ENCODE data around the gene EML3. TPM values are rescaled to one million over a fixed set of nuclear protein-coding genes. Genes with fewer than 3 reads are reported as not detected.
A peak's percentile ranks its signal among the peaks of the same experiment; 100 is the strongest.
"Not testable (repeated sequence)": the region's sequence is repeated elsewhere in the genome, so short reads cannot be mapped to it uniquely, and the experiment has no call there.

EML3 gene
- 12.9 TPM for total RNA-seq
- 47.7 TPM for polyA plus RNA-seq

DNA sequence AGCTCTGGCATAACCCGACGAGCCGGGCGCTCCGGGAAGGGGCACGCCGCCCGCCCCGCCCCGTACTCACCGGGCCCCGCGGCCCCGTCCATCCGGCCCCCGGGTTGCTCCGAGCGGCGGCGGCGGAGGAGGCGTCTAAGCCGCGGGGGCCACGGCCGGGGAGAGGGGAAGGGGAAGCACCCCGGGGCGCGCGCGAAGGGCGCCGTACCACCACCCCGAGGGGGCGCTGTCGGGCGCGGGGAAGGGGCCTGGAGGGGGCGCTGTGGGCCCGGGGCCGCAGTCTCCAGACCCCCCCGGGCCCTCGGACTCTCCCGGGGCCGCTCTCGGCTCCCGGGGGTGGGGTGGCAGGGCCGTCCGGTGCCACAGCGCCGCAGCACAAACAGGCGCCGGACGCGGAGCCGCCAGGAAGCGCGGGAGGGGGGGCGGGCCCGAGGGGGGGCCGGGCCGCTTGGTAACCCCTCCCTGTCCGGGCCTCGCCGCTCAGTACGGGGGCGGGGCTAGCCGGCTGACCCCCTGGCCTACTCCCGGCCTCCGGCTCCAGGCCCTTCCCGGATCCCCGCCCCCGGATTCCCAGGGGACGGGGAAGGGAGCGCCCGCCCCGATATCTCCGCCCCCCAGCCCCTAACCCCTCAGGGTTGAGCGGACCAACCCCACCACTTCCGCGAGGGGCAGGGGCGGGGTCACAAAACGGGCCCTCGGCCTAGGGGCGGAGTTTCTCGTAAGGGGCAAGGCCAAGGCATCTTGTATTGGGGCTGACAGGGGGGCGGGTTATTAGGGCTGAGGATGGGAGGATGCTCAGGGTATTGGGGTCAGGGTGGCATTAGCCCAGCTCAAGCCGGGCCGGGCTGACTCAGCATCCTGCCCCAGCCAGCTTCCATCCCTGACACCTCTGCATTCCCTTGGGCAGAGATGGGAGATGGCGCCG, at the start of gene EML3, which contains the start of gene ROM1:
TSS of gene EML3 (minus strand) at position 410 of the 925 bp plus-strand sequence. CDS start at position 92, 318 bp downstream.
TSS of gene ROM1 (plus strand) at position 892 of the 925 bp plus-strand sequence. CDS start at position 917, 25 bp downstream.
- no peaks in the 10 kb centered on the region for H3K36me3 ChIP-seq (ENCODE audit: insufficient read depth)
- H3K27ac ChIP-seq (ENCODE audit: low read depth): peak within 1 kb of the TSS; percentile 91
- WGBS: 3% methylated on average over 88 of the region's 91 CpGs
- peak within 1 kb of the TSS; percentile 69 for H3K4me3 ChIP-seq (ENCODE audit: low read depth, low read length)
- DNase-seq (ENCODE audit: extremely low spot score): no peak
- H3K4me1 ChIP-seq (ENCODE audit: insufficient read depth): no peaks in the 10 kb centered on the region

GRCh38 chr11:62656796-62657429, 44.3 kb upstream of the EML3 start:
- Histone ChIP-seq H3K36me3 (ENCODE audit: insufficient read depth) (no peaks in the 10 kb centered on the region), H3K27ac (ENCODE audit: low read depth) (no peak overlapping the region), H3K4me3 (ENCODE audit: low read depth, low read length) (no peak overlapping the region), H3K4me1 (ENCODE audit: insufficient read depth) (no peaks in the 10 kb centered on the region)
- WGBS: 48% methylated on average over 5 of the region's 5 CpGs
- no peak for DNase-seq (ENCODE audit: extremely low spot score)

DNA sequence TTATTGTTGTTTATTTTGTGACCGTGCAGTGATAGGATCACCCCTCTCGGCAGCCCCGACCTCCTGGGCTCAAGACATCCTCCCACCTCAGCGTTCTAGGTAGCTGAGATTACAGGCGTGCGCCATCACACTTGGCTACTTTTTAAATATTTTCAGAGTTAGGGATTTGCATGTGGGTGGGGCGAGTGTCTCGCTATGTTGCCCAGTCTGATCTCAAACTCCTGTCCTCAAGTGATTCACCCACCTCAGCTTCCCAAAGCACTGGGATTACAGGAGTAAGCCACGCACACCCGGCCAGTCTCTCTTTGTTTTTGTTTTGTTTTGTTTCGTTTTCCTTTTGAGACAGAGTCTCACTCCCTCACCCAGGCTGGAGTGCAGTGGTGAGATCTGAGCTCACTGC, 41.7 kb upstream of the EML3 start:
- no peak overlapping the region for H3K4me3 ChIP-seq (ENCODE audit: low read depth, low read length)
- H3K27ac ChIP-seq (ENCODE audit: low read depth): no peak overlapping the region
- H3K4me1 ChIP-seq (ENCODE audit: insufficient read depth): no peaks in the 10 kb centered on the region
- DNase-seq (ENCODE audit: extremely low spot score): no peak
- WGBS: 87% methylated on average over 11 of the region's 11 CpGs
- no peaks in the 10 kb centered on the region for H3K36me3 ChIP-seq (ENCODE audit: insufficient read depth)

- no peak for DNase-seq (ENCODE audit: extremely low spot score)
- Histone ChIP-seq H3K27ac (ENCODE audit: low read depth) (peak overlapping the region; percentile 95), H3K36me3 (ENCODE audit: insufficient read depth) (no peaks in the 10 kb centered on the region), H3K4me1 (ENCODE audit: insufficient read depth) (no peaks in the 10 kb centered on the region), H3K4me3 (ENCODE audit: low read depth, low read length) (peak overlapping the region; percentile 76)
- WGBS: 35% methylated on average over 16 of the region's 16 CpGs
Measured at GRCh38 chr11:62652161-62653006, 39.8 kb upstream of the EML3 start.

GRCh38 chr11:62650283-62650682, 37.7 kb upstream of the EML3 start:
- WGBS: 96% methylated on average over 12 of the region's 12 CpGs
- not testable (repeated sequence) for H3K4me1 ChIP-seq (ENCODE audit: insufficient read depth); H3K27ac ChIP-seq (ENCODE audit: low read depth); H3K4me3 ChIP-seq (ENCODE audit: low read depth, low read length); DNase-seq (ENCODE audit: extremely low spot score); H3K36me3 ChIP-seq (ENCODE audit: insufficient read depth)

GRCh38 chr11:62649486-62649885, 36.9 kb upstream of the EML3 start:
- Histone ChIP-seq H3K4me1 (ENCODE audit: insufficient read depth) (peaks cover 3% of the 10 kb centered on the region), H3K4me3 (ENCODE audit: low read depth, low read length) (no peak overlapping the region), H3K27ac (ENCODE audit: low read depth) (no peak overlapping the region), H3K36me3 (ENCODE audit: insufficient read depth) (no peaks in the 10 kb centered on the region)
- DNase-seq (ENCODE audit: extremely low spot score): no peak
- 93% methylated on average over 11 of the region's 11 CpGs for WGBS

- no peak overlapping the region for H3K27ac ChIP-seq (ENCODE audit: low read depth)
- no peaks in the 10 kb centered on the region for H3K36me3 ChIP-seq (ENCODE audit: insufficient read depth)
- no peak overlapping the region for H3K4me3 ChIP-seq (ENCODE audit: low read depth, low read length)
- no peak for DNase-seq (ENCODE audit: extremely low spot score)
- WGBS: 87% methylated on average over 11 of the region's 11 CpGs
- peaks cover 3% of the 10 kb centered on the region for H3K4me1 ChIP-seq (ENCODE audit: insufficient read depth)
Measured at GRCh38 chr11:62648967-62649364, 36.4 kb upstream of the EML3 start.

DNA sequence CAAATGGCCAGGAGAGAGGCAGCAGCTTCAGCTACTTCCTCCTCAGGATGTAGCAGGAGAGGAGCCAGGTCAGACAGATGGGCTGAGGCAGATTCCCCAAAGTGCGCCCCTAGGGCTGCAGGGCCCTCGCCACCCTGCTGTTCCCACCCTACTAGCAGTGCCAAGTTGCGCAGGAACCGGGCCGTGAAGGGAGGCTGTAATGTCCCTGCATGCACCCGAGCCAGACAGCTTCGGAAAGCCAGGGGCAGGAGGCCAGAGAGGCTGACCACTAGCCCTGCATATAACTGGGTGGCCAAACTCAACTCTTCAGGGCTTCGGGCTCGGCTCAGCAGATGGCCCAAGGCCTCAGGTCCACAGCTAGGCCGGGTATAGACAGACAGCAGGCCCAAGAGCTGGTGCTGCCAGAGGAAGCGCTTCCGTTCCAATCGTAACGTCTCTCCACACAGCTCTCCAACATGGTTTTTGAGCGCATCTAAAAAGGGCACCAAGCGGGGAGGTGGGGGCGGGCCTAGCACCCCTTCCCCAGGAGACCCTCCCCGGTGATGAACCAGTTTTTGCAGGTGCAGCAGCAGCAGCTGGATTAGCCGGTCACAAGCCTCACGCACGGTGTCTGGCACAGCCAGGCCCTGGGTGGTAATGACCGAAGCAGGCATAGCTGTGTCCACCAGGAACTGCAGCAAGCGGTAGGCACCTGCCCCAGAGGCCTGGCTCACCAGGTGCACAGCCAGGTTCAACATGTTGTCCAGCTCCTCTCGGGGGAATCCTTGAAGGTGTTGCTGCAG, 35.8 kb upstream of the EML3 start:
- Histone ChIP-seq H3K4me3 (ENCODE audit: low read depth, low read length) (no peak overlapping the region), H3K27ac (ENCODE audit: low read depth) (no peak overlapping the region), H3K36me3 (ENCODE audit: insufficient read depth) (no peaks in the 10 kb centered on the region), H3K4me1 (ENCODE audit: insufficient read depth) (peaks cover 3% of the 10 kb centered on the region)
- 91% methylated on average over 24 of the region's 24 CpGs for WGBS
- DNase-seq (ENCODE audit: extremely low spot score): no peak

DNA sequence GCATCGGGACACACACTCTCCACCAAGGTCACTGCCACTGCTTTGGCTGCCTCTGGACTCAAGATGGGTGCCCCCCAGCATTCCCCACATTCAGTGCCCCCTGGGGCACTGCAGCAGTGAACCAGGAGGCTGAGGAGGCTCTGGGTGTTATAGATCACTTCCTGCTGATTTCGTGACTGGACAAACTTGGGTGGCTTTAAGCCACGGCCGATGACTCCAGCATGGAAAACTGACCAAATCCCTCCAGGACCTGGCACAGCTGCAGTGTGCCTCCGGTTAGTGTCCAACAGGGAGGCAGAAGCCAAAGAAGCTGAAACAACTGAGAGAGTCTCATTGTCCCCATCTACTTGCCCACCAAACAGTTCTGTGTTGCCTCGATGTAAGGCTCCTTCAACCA, 35.0 kb upstream of the EML3 start:
- 85% methylated on average over 6 of the region's 6 CpGs for WGBS
- DNase-seq (ENCODE audit: extremely low spot score): no peak
- H3K27ac ChIP-seq (ENCODE audit: low read depth): no peak overlapping the region
- no peaks in the 10 kb centered on the region for H3K36me3 ChIP-seq (ENCODE audit: insufficient read depth)
- peaks cover 3% of the 10 kb centered on the region for H3K4me1 ChIP-seq (ENCODE audit: insufficient read depth)
- no peak overlapping the region for H3K4me3 ChIP-seq (ENCODE audit: low read depth, low read length)

- no peak for DNase-seq (ENCODE audit: extremely low spot score)
- Histone ChIP-seq H3K4me3 (ENCODE audit: low read depth, low read length) (no peak overlapping the region), H3K4me1 (ENCODE audit: insufficient read depth) (peaks cover 3% of the 10 kb centered on the region), H3K36me3 (ENCODE audit: insufficient read depth) (no peaks in the 10 kb centered on the region), H3K27ac (ENCODE audit: low read depth) (no peak overlapping the region)
- WGBS: 61% methylated on average over 32 of the region's 32 CpGs
Measured at GRCh38 chr11:62646825-62647608, 34.4 kb upstream of the EML3 start.

- peak; percentile 98 for DNase-seq (ENCODE audit: extremely low spot score)
- Histone ChIP-seq H3K27ac (ENCODE audit: low read depth) (peak within 1 kb of the TSS; percentile 93), H3K4me3 (ENCODE audit: low read depth, low read length) (peak within 1 kb of the TSS; percentile 93), H3K4me1 (ENCODE audit: insufficient read depth) (peaks cover 3% of the 10 kb centered on the region), H3K36me3 (ENCODE audit: insufficient read depth) (no peaks in the 10 kb centered on the region)
- WGBS: under 1% methylated on average over 73 of the region's 73 CpGs
Measured at GRCh38 chr11:62645946-62646824, 33.6 kb upstream of the EML3 start, which contains the start of gene GANAB. Gene GANAB (minus strand): TSS chr11:62646613. CDS start chr11:62646599, 14 bp downstream.

Measured in urinary bladder (tissue), 4 donors.